GM23248 (cell line): ENCODE results near the gene SF3A1. TPM values are rescaled to one million over a fixed set of nuclear protein-coding genes. Genes with fewer than 3 reads are reported as not detected.
"Not testable (repeated sequence)": the region's sequence is repeated elsewhere in the genome, so short reads cannot be mapped to it uniquely, and the experiment has no call there.

Source experiments
- DNase-seq: peaks from one replicate; pipeline ENCODE4 v3.0.0-alpha.2; 2015
- H2AFZ ChIP-seq: fragments of 200-600 bp; sonication (generic); 2 replicates; pipeline ENCODE4 v1.6.1; 2016; ENCODE audit warnings: antibody characterized with exemption
- H3F3A ChIP-seq: fragments of 200-600 bp; sonication (generic); 2 replicates; pipeline ENCODE4 v1.6.1; 2016; ENCODE audit warnings: mild to moderate bottlenecking, antibody characterized with exemption, mixed run types; ENCODE audit not compliant: insufficient read depth
- H3K27ac ChIP-seq: fragments of 200-600 bp; sonication (generic); 2 replicates; pipeline ENCODE4 v1.5.1; 2016; ENCODE audit warnings: mild to moderate bottlenecking
- H3K27me3 ChIP-seq: fragments of 200-600 bp; sonication (generic); replicated peaks from 2 replicates; pipeline ENCODE4 v1.6.1; 2016; ENCODE audit warnings: mild to moderate bottlenecking; ENCODE audit not compliant: insufficient read depth
- H3K36me3 ChIP-seq: fragments of 200-600 bp; sonication (generic); 2 replicates; pipeline ENCODE4 v1.6.1; 2016; ENCODE audit warnings: low read depth, mild to moderate bottlenecking
- H3K4me1 ChIP-seq: fragments of 200-600 bp; sonication (generic); 2 replicates; pipeline ENCODE4 v1.6.1; 2016; ENCODE audit warnings: mild to moderate bottlenecking; ENCODE audit not compliant: insufficient read depth
- H3K4me2 ChIP-seq: fragments of 200-600 bp; sonication (generic); one replicate; pipeline ENCODE4 v1.6.1; 2016; ENCODE audit warnings: mild to moderate bottlenecking; ENCODE audit not compliant: unreplicated experiment
- H3K4me3 ChIP-seq: fragments of 200-600 bp; sonication (generic); 2 replicates; pipeline ENCODE4 v1.5.1; 2016; ENCODE audit warnings: mild to moderate bottlenecking
- H3K79me2 ChIP-seq: fragments of 200-600 bp; sonication (generic); 2 replicates; pipeline ENCODE4 v1.6.1; 2016; ENCODE audit warnings: mild to moderate bottlenecking; ENCODE audit not compliant: insufficient read depth
- H3K9ac ChIP-seq: fragments of 200-600 bp; sonication (generic); 2 replicates; pipeline ENCODE4 v1.6.1; 2016; ENCODE audit warnings: mild to moderate bottlenecking
- H3K9me2 ChIP-seq: fragments of 200-600 bp; sonication (generic); 2 replicates; pipeline ENCODE4 v1.6.1; 2016; ENCODE audit warnings: mixed run types, mild to moderate bottlenecking, moderate library complexity; ENCODE audit not compliant: insufficient read depth
- H3K9me3 ChIP-seq: fragments of 200-600 bp; sonication (generic); one replicate; pipeline ENCODE4 v1.6.1; 2017; ENCODE audit warnings: low read depth
- H4K20me1 ChIP-seq: fragments of 200-600 bp; sonication (generic); 2 replicates; pipeline ENCODE4 v1.6.0; 2016; ENCODE audit not compliant: insufficient read depth
- EZH2 ChIP-seq: fragments of 200-600 bp; sonication (generic); IDR thresholded peaks from 2 replicates; pipeline ENCODE4 v1.6.1; 2018; ENCODE audit warnings: antibody characterized with exemption, mild to moderate bottlenecking; ENCODE audit not compliant: insufficient read depth, poor library complexity, severe bottlenecking
- EZH2phosphoT487 ChIP-seq: fragments of 200-600 bp; sonication (generic); IDR thresholded peaks from 2 replicates; pipeline ENCODE4 v1.6.1; 2018; ENCODE audit warnings: antibody characterized with exemption, moderate library complexity, mild to moderate bottlenecking, low read depth; ENCODE audit not compliant: insufficient read depth
- WGBS, 2 experiments: methylation state at CpG; one replicate each; pipeline ENCODE4 v1.1.6; 2015 to 2017; ENCODE audit warnings: low lambda C conversion rate in 2 of 2, low coverage in 1 of 2; ENCODE audit errors: missing lambda C conversion rate in 2 of 2; 5-methylcytosine and 5-hydroxymethylcytosine counted together
- in situ Hi-C: fragments of 300-500 bp; cut with MboI; formaldehyde crosslinking; loops from 2 replicates; pipeline ENCODE4 v1.15.0; 2020
- polyA plus RNA-seq: library from polyadenylated mRNA; unstranded; fragments of >200 nt; fragmentation: Nextera tagmentation; extraction: Ambion mirVana; gene quantifications from 2 replicates; pipeline ENCODE4 v1.2.1, GENCODE V29; 2016
- total RNA-seq: library from RNA; depleted of rRNA; stranded (reverse); fragments of >200 nt; shearing (Covaris generic); gene quantifications from 2 replicates; pipeline ENCODE4 v1.2.3, GENCODE V29; 2014; rRNA removed

SF3A1 gene
- 9.1 and 12.9 TPM in 2 replicates for total RNA-seq
- polyA plus RNA-seq, result 75.0 and 88.3 TPM in 2 replicates

- DNase-seq, result peak; percentile 98
- H3K27ac ChIP-seq, result peak within 1 kb of the TSS; percentile 82
- H3K4me1 ChIP-seq, result peaks cover 17% of the 10 kb centered on the region; the same call in 1 of the 2 replicates
- peak within 1 kb of the TSS; percentile 99 for H3K4me2 ChIP-seq
- H3K9me2 ChIP-seq, result no peaks in the 10 kb centered on the region
- H4K20me1 ChIP-seq, result no peaks in the 10 kb centered on the region
- peaks cover 11% of the 10 kb centered on the region for H3K36me3 ChIP-seq
- H3K9ac ChIP-seq, result peak within 1 kb of the TSS; percentile 90
- no peaks in the 10 kb centered on the region for H3K9me3 ChIP-seq
- H3F3A ChIP-seq, result no peaks in the 10 kb centered on the region
- in situ Hi-C loops, result no loop called here
- no peaks in the 10 kb centered on the region for H3K27me3 ChIP-seq
- H3K4me3 ChIP-seq, result peak within 1 kb of the TSS; percentile 85
- H2AFZ ChIP-seq, result peak within 1 kb of the TSS; percentile 96
- TF ChIP-seq EZH2 (no peak), EZH2phosphoT487 (no peak)
- peaks cover 49% of the 10 kb centered on the region for H3K79me2 ChIP-seq
- WGBS, 2 experiments, result 1% methylated on average over 46 to 59 of the region's 91 CpGs
These were observed at the start of gene SF3A1, which contains the start of gene CCDC157 for GRCh38 chr22:30356449-30357235. Gene SF3A1 (minus strand): TSS chr22:30356894. CDS start chr22:30356792, 102 bp downstream. Gene CCDC157 (plus strand): TSS chr22:30357007. CDS start chr22:30366001, 8,994 bp downstream.

- Histone ChIP-seq H3K79me2 (peaks cover 75% of the 10 kb centered on the region), H4K20me1 (no peaks in the 10 kb centered on the region), H3F3A (peaks cover 36% of the 10 kb centered on the region), H2AFZ (no peak overlapping the region), H3K9ac (no peak overlapping the region), H3K4me1 (peaks cover 28% of the 10 kb centered on the region), H3K9me2 (no peaks in the 10 kb centered on the region), H3K4me2 (no peak overlapping the region), H3K27ac (no peak overlapping the region), H3K9me3 (no peaks in the 10 kb centered on the region), H3K27me3 (no peaks in the 10 kb centered on the region), H3K4me3 (no peak overlapping the region), H3K36me3 (peaks cover 33% of the 10 kb centered on the region)
- WGBS, 2 experiments, result 81 to 82% methylated on average over 6 of the region's 6 CpGs
- in situ Hi-C loops, result no loop called here
- DNase-seq, result no peak
- no peak for TF ChIP-seq EZH2
- TF ChIP-seq EZH2phosphoT487, result no peak
These were observed 49.7 kb upstream of the SF3A1 start for GRCh38 chr22:30406400-30406799.

GRCh38 chr22:30405731-30406130, 49.0 kb upstream of the SF3A1 start:
- Histone ChIP-seq H3F3A (peaks cover 36% of the 10 kb centered on the region), H3K4me1 (peaks cover 28% of the 10 kb centered on the region), H4K20me1 (no peaks in the 10 kb centered on the region), H3K9ac (no peak overlapping the region), H3K27me3 (no peaks in the 10 kb centered on the region), H3K4me2 (no peak overlapping the region), H3K36me3 (peaks cover 26% of the 10 kb centered on the region), H3K9me2 (no peaks in the 10 kb centered on the region), H3K79me2 (peaks cover 78% of the 10 kb centered on the region), H3K27ac (no peak overlapping the region), H2AFZ (no peak overlapping the region), H3K4me3 (no peak overlapping the region), H3K9me3 (no peaks in the 10 kb centered on the region)
- no peak for DNase-seq
- WGBS, 2 experiments, result 91 to 92% methylated on average over 4 of the region's 4 CpGs
- in situ Hi-C loops, result no loop called here
- TF ChIP-seq EZH2phosphoT487, result no peak
- no peak for TF ChIP-seq EZH2

DNA sequence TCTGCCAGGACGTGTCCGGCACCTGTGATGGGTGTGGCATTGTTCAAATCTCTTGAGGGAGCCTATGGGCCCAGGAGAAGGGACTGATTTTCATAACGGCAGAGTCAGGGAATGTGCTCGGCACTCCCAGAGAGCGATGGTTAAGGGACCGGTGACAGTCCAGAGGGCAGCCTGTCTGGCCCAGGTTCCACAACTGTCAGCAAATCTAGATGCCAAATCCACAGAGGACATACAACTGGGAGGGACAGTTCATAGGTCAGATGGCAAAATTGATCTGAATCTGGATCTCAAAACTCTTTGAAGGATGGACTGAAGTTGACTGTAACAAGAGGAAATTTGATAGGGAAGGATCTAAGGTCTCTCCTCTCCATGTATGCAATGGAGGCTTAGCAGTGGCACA, 47.6 kb upstream of the SF3A1 start:
- no peak for DNase-seq
- Histone ChIP-seq H3K9ac (no peak overlapping the region), H2AFZ (no peak overlapping the region), H3K4me3 (no peak overlapping the region), H3K9me3 (no peaks in the 10 kb centered on the region), H3K4me2 (no peak overlapping the region), H3F3A (peaks cover 29% of the 10 kb centered on the region), H4K20me1 (no peaks in the 10 kb centered on the region), H3K27me3 (no peaks in the 10 kb centered on the region), H3K36me3 (peaks cover 12% of the 10 kb centered on the region; the same call in 1 of the 2 replicates), H3K4me1 (peaks cover 31% of the 10 kb centered on the region), H3K9me2 (no peaks in the 10 kb centered on the region), H3K27ac (no peak overlapping the region), H3K79me2 (peaks cover 78% of the 10 kb centered on the region)
- in situ Hi-C loops, result no loop called here
- no peak for TF ChIP-seq EZH2
- TF ChIP-seq EZH2phosphoT487, result no peak
- 84 to 88% methylated on average over 6 of the region's 6 CpGs for WGBS, 2 experiments

DNA sequence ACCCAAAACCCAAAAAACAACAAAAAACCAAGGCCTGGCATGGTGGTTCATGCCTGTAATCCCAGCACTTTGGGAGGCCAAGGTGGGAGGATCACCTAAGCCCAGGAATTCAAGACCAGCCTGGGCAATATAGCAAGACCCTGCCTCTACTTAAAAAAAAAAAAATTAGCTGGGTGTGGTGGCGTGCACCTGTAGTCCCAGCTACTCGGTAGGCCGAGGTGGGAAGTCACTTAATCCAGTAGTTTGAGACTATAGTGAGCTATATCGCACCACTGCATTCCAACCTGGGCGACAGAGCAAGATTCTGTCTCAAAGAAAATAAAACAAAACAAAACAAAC, 46.0 kb upstream of the SF3A1 start:
- H3K9me2 ChIP-seq, H3K4me3 ChIP-seq, H3K27me3 ChIP-seq, H3K27ac ChIP-seq, DNase-seq, H4K20me1 ChIP-seq, H3K36me3 ChIP-seq, H3K9me3 ChIP-seq, in situ Hi-C loops, H2AFZ ChIP-seq, H3K4me2 ChIP-seq: not testable (repeated sequence)
- H3K4me1 ChIP-seq, result peaks cover 34% of the 10 kb centered on the region
- peaks cover 24% of the 10 kb centered on the region for H3F3A ChIP-seq
- WGBS, 2 experiments, result 97 to 99% methylated on average over 5 of the region's 5 CpGs
- peak overlapping the region; percentile 5; the same call in 1 of the 2 replicates for H3K9ac ChIP-seq
- H3K79me2 ChIP-seq, result peaks cover 92% of the 10 kb centered on the region
